Measurements from ENCODE around the gene WDR35. TPM values are rescaled to one million over a fixed set of nuclear protein-coding genes. Genes with fewer than 3 reads are reported as not detected.

WDR35 gene
- total RNA-seq, 1 experiment from 2014 or later, result 16.7 TPM

DNA sequence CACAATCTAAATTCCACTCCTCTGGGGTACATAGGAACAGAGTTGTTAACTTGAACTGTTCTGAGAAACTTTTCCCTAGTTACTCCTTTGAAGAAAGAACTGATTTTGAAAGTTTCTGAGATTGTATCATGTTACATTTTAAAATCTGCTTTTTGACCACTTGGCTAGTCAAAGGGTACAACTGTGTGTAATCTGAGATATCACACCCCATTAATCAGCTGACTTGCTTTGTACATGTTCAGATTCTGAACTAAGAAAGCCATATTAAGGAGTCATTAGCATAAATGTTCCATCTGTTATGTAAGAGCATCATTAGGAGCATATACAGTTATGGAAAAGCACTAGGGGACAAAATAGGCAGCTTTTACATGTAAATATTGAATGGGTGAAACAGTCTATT lies 3.8 kb upstream of the WDR35 start:
- no peak overlapping the region for H3K9ac ChIP-seq (ENCODE audit: extremely low read depth, insufficient read length, low read length)
- H3K4me2 ChIP-seq (ENCODE audit: insufficient read depth, insufficient read length, low read length), result no peak overlapping the region
- H3K14ac ChIP-seq (ENCODE audit: insufficient read depth, low read length), result no peak overlapping the region
- Mint-ChIP-seq H3K4me3 (no peak overlapping the region), H3K27ac (no peak overlapping the region), H3K4me1 (peaks cover 14 to 17% of the 10 kb centered on the region in 2 experiments), H3K27me3 (ENCODE audit: low read depth) (no peaks in the 10 kb centered on the region), H3K9me3 (no peaks in the 10 kb centered on the region), H3K36me3 (ENCODE audit: insufficient read depth in 1 of 3, low read depth in 3 of 3) (no peaks in the 10 kb centered on the region; a peak in 1 of 7 replicates)
- H4K5ac ChIP-seq (ENCODE audit: insufficient read length, low read depth, low read length), result no peak overlapping the region
- H3K4me1 ChIP-seq (ENCODE audit: insufficient read depth, low read length), result no peaks in the 10 kb centered on the region; the same call in 1 of the 2 replicates
- no peak overlapping the region for H4K91ac ChIP-seq (ENCODE audit: insufficient read length, low read depth, low read length)
- H3T11ph ChIP-seq (ENCODE audit: low read length), result no peak overlapping the region
- no peak overlapping the region for H3K56ac ChIP-seq (ENCODE audit: insufficient read length, low read depth, low read length)
- H4K8ac ChIP-seq (replicated peaks; ENCODE audit: insufficient read length, low read depth, low read length), result no peak overlapping the region
- no peak overlapping the region for H2AK5ac ChIP-seq (ENCODE audit: insufficient read length, low read length)
- no peak for DNase-seq
- TF ChIP-seq, protein P1, sequence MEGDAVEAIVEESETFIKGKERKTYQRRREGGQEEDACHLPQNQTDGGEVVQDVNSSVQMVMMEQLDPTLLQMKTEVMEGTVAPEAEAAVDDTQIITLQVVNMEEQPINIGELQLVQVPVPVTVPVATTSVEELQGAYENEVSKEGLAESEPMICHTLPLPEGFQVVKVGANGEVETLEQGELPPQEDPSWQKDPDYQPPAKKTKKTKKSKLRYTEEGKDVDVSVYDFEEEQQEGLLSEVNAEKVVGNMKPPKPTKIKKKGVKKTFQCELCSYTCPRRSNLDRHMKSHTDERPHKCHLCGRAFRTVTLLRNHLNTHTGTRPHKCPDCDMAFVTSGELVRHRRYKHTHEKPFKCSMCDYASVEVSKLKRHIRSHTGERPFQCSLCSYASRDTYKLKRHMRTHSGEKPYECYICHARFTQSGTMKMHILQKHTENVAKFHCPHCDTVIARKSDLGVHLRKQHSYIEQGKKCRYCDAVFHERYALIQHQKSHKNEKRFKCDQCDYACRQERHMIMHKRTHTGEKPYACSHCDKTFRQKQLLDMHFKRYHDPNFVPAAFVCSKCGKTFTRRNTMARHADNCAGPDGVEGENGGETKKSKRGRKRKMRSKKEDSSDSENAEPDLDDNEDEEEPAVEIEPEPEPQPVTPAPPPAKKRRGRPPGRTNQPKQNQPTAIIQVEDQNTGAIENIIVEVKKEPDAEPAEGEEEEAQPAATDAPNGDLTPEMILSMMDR (conservative IDR thresholded peaks at IDR 0.05), result no peak
- no peak overlapping the region for H3K27ac ChIP-seq (ENCODE audit: insufficient read length, low read depth, low read length)
- H3K23me2 ChIP-seq (ENCODE audit: insufficient read length, low read depth, low read length, poor library complexity, severe bottlenecking), result peaks cover 6% of the 10 kb centered on the region
- no peak overlapping the region for H2BK5ac ChIP-seq (ENCODE audit: insufficient read length, low read length)
- no peaks in the 10 kb centered on the region for H3K27me3 ChIP-seq (ENCODE audit: insufficient read depth, low read length)
- no peak overlapping the region for H2AFZ ChIP-seq (ENCODE audit: low read length)
- H4K20me1 ChIP-seq (ENCODE audit: control insufficient read depth, insufficient read depth, insufficient read length), result no peaks in the 10 kb centered on the region
- H2BK15ac ChIP-seq (ENCODE audit: low read depth, low read length), result no peak overlapping the region
- no peak overlapping the region for H3K4ac ChIP-seq (ENCODE audit: low read depth, low read length)
- H3K9me3 ChIP-seq (ENCODE audit: control insufficient read depth, low read depth, low read length), result no peaks in the 10 kb centered on the region
- H2BK12ac ChIP-seq (ENCODE audit: insufficient read length, low read depth, low read length), result no peak overlapping the region
- H2BK20ac ChIP-seq (ENCODE audit: low read depth, low read length, poor library complexity, severe bottlenecking), result no peak overlapping the region
- no peaks in the 10 kb centered on the region for H3K79me2 ChIP-seq (ENCODE audit: insufficient read depth, low read length)
- H3K18ac ChIP-seq (ENCODE audit: insufficient read length, low read depth, low read length), result no peak overlapping the region
- no peak overlapping the region for H3K23ac ChIP-seq (ENCODE audit: insufficient read length, low read depth, low read length)
- no peak overlapping the region for H2BK120ac ChIP-seq (ENCODE audit: low read depth, low read length, poor library complexity, severe bottlenecking)
- no peaks in the 10 kb centered on the region for H3K79me1 ChIP-seq (ENCODE audit: insufficient read depth, low read depth, low read length, poor library complexity, severe bottlenecking)

Measured in H9 (cell line).